MCF 10A (cell line): ENCODE results near the gene NTN1. TPM values are rescaled to one million over a fixed set of nuclear protein-coding genes. Genes with fewer than 3 reads are reported as not detected.

ENCODE experiments used
- BruUV-seq: library from RNA; stranded (reverse); fragments of 400-500 nt; replicated peaks from 2 replicates; lab custom pipeline; 2021; lab: Mats Ljungman, UMichigan
- CTCF ChIA-PET: fragments of 300-600 bp; sonication (Branson Sonifier 250); formaldehyde crosslinking; extraction: SDS; loops from one replicate; lab custom pipeline; 2021; ENCODE audit warnings: antibody characterized with exemption, inconsistent platforms; lab: Yijun Ruan, JAX
- POLR2A ChIA-PET: fragments of 300-600, 350-650 bp; sonication (Branson Sonifier 250); formaldehyde crosslinking; extraction: SDS; loops from one replicate; lab custom pipeline; 2020; ENCODE audit warnings: antibody characterized with exemption, inconsistent platforms; lab: Yijun Ruan, JAX
- DNase-seq: peaks from one replicate; pipeline ENCODE4 v3.0.0-alpha.2; 2018; ENCODE audit not compliant: unreplicated experiment
- H3K27ac Mint-ChIP-seq: one replicate; pipeline ENCODE4 v1.8.0; 2022; ENCODE audit warnings: mild to moderate bottlenecking, low read depth, mixed read lengths; ENCODE audit not compliant: unreplicated experiment
- H3K27me3 Mint-ChIP-seq: one replicate; pipeline ENCODE4 v1.8.0; 2022; ENCODE audit warnings: mixed read lengths; ENCODE audit not compliant: insufficient read depth, unreplicated experiment
- H3K36me3 Mint-ChIP-seq: one replicate; pipeline ENCODE4 v1.8.0; 2022; ENCODE audit warnings: mild to moderate bottlenecking, moderate library complexity, mixed read lengths; ENCODE audit not compliant: insufficient read depth, unreplicated experiment
- H3K4me1 Mint-ChIP-seq: one replicate; pipeline ENCODE4 v1.8.0; 2022; ENCODE audit warnings: mixed read lengths; ENCODE audit not compliant: insufficient read depth, unreplicated experiment
- H3K4me3 Mint-ChIP-seq: one replicate; pipeline ENCODE4 v1.8.0; 2022; ENCODE audit warnings: mild to moderate bottlenecking, moderate library complexity, mixed read lengths; ENCODE audit not compliant: unreplicated experiment
- H3K9me3 Mint-ChIP-seq: one replicate; pipeline ENCODE4 v1.8.0; 2022; ENCODE audit warnings: mixed read lengths; ENCODE audit not compliant: unreplicated experiment
- CTCF ChIP-seq: fragments of 200-600 bp; IDR thresholded peaks from one replicate; pipeline ENCODE4 v1.8.0; 2022; ENCODE audit warnings: antibody characterized with exemption, mild to moderate bottlenecking; ENCODE audit not compliant: unreplicated experiment
- intact Hi-C: fragments of 100-400 bp; cut with micrococcal nuclease; formaldehyde crosslinking; loops from 2 replicates; pipeline ENCODE4 v1.14.1; 2022
- total RNA-seq: library from RNA; stranded (reverse); gene quantifications from 2 replicates; pipeline ENCODE4 v1.2.3, GENCODE V29; 2022

Gene NTN1
- total RNA-seq, 1 experiment from 2014 or later: 0.23 TPM

DNA sequence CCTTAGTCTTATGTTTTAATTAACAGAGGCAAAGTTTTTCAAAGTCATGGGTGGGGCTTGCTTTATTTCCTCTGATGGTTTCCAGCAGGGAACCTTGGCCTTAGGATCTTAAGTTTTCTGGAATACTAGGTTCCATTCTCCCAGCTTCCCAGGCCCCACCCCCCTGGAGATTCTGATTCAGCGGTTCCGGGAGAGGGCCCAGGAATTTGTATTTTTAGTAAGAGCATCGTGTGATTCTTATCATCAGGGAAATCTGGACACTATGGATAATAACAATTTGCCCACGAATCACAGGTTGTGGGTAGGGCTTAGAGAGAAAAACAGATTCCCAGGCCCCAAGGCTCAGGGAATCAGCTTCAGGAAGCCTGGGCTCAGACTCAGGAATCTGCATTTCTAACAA lies 263.6 kb downstream of the NTN1 start:
- H3K4me1 Mint-ChIP-seq: peaks cover 3% of the 10 kb centered on the region
- ChIA-PET CTCF (interaction anchor here (0.6 kb wide), 1 partner anchor 474 kb away, joined by 6 read pairs; no protein-coding TSS in a partner anchor), POLR2A (no interaction called here)
- peaks cover 6% of the 10 kb centered on the region for H3K36me3 Mint-ChIP-seq
- intact Hi-C loops: no loop called here
- H3K27ac Mint-ChIP-seq: no peak overlapping the region
- no peak for DNase-seq
- H3K27me3 Mint-ChIP-seq: no peaks in the 10 kb centered on the region
- no peak for TF ChIP-seq CTCF
- no peaks in the 10 kb centered on the region for H3K9me3 Mint-ChIP-seq
- no TSS peak for BruUV-seq
- H3K4me3 Mint-ChIP-seq: no peak overlapping the region

GRCh38 chr17:9285602-9286427 lies 264.5 kb downstream of the NTN1 start:
- intact Hi-C loops: no loop called here
- H3K36me3 Mint-ChIP-seq: peaks cover 6% of the 10 kb centered on the region
- BruUV-seq: no TSS peak
- no peak overlapping the region for H3K4me3 Mint-ChIP-seq
- TF ChIP-seq CTCF: no peak
- no peaks in the 10 kb centered on the region for H3K27me3 Mint-ChIP-seq
- POLR2A ChIA-PET: interaction anchor here (0.6 kb wide), 1 partner anchor 1108 kb away, joined by 3 read pairs; no protein-coding TSS in a partner anchor
- no peaks in the 10 kb centered on the region for H3K9me3 Mint-ChIP-seq
- CTCF ChIA-PET: interaction anchor here (0.5 kb wide), 1 partner anchor 86 kb away, joined by 3 read pairs; no protein-coding TSS in a partner anchor
- peaks cover 8% of the 10 kb centered on the region for H3K4me1 Mint-ChIP-seq
- no peak overlapping the region for H3K27ac Mint-ChIP-seq
- no peak for DNase-seq

- BruUV-seq: no TSS peak
- TF ChIP-seq CTCF: no peak
- H3K4me3 Mint-ChIP-seq: no peak overlapping the region
- DNase-seq: no peak
- no peak overlapping the region for H3K27ac Mint-ChIP-seq
- intact Hi-C loops: no loop called here
- peaks cover 6% of the 10 kb centered on the region for H3K36me3 Mint-ChIP-seq
- peaks cover 8% of the 10 kb centered on the region for H3K4me1 Mint-ChIP-seq
- CTCF ChIA-PET: interaction anchor here (0.5 kb wide), 1 partner anchor 85 kb away, joined by 3 read pairs; no protein-coding TSS in a partner anchor
- POLR2A ChIA-PET: interaction anchor here (0.6 kb wide), 1 partner anchor 1109 kb away, joined by 3 read pairs; no protein-coding TSS in a partner anchor
- no peaks in the 10 kb centered on the region for H3K9me3 Mint-ChIP-seq
- H3K27me3 Mint-ChIP-seq: no peaks in the 10 kb centered on the region
Measured at GRCh38 chr17:9286434-9286833, 265.1 kb downstream of the NTN1 start.

DNA sequence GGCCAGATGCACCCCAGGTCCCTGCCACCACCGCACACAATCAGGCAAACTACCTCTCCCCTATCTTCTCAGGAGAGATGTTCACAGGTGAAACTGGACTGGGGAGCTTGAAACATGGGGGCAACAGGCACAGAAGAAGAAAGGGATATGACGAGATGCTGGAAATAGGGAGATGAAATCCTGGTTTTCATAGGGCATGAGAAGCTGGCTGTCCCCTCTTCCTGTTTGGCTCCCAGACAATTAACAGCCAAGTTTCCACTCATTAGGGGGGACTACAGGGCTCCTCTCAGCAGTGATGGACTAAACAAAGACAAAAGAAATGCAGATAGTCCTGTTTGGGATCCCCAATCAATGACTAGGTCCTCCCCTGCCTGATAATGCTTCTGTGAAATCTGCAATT lies 266.0 kb downstream of the NTN1 start:
- TF ChIP-seq CTCF: no peak
- H3K27ac Mint-ChIP-seq: no peak overlapping the region
- no TSS peak for BruUV-seq
- peaks cover 8% of the 10 kb centered on the region for H3K4me1 Mint-ChIP-seq
- ChIA-PET POLR2A (no interaction called here), CTCF (no interaction called here)
- no peak overlapping the region for H3K4me3 Mint-ChIP-seq
- peaks cover 5% of the 10 kb centered on the region for H3K36me3 Mint-ChIP-seq
- no peak for DNase-seq
- no peaks in the 10 kb centered on the region for H3K9me3 Mint-ChIP-seq
- H3K27me3 Mint-ChIP-seq: no peaks in the 10 kb centered on the region
- intact Hi-C loops: no loop called here
